ENCODE data around the gene DES. TPM values are rescaled to one million over a fixed set of nuclear protein-coding genes. Genes with fewer than 3 reads are reported as not detected.
"Not testable (repeated sequence)": the region's sequence is repeated elsewhere in the genome, so short reads cannot be mapped to it uniquely, and the experiment has no call there.

The DES gene
- polyA plus RNA-seq, 1 donor = 5,382 TPM

- DNase-seq = no peak
Observed at GRCh38 chr2:219400562-219400961, 17.6 kb upstream of the DES start.

- DNase-seq = no peak
Observed at GRCh38 chr2:219401606-219402005, 16.6 kb upstream of the DES start.

GRCh38 chr2:219402665-219403515 lies 15.3 kb upstream of the DES start:
- DNase-seq = peak; percentile 80

- DNase-seq = no peak
Observed at GRCh38 chr2:219403861-219404260, 14.3 kb upstream of the DES start.

- DNase-seq = no peak
Observed at GRCh38 chr2:219404291-219404910, 13.8 kb upstream of the DES start.

GRCh38 chr2:219404954-219405353 lies 13.2 kb upstream of the DES start:
- DNase-seq = no peak

GRCh38 chr2:219405451-219405850 lies 12.7 kb upstream of the DES start:
- no peak for DNase-seq

- DNase-seq = no peak
Observed at GRCh38 chr2:219405958-219406860, 12.0 kb upstream of the DES start.

- DNase-seq = no peak
Observed at GRCh38 chr2:219406861-219407230, 11.3 kb upstream of the DES start.

- DNase-seq = not testable (repeated sequence)
Observed at GRCh38 chr2:219407343-219407742, 10.8 kb upstream of the DES start.

GRCh38 chr2:219408204-219408603 lies 10.0 kb upstream of the DES start:
- DNase-seq = no peak

GRCh38 chr2:219408631-219409030 lies 9.5 kb upstream of the DES start:
- no peak for DNase-seq

GRCh38 chr2:219409619-219410018 lies 8.6 kb upstream of the DES start:
- no peak for DNase-seq

GRCh38 chr2:219410390-219410789 lies 7.8 kb upstream of the DES start:
- DNase-seq = no peak

GRCh38 chr2:219414857-219415256 lies 3.3 kb upstream of the DES start:
- DNase-seq = no peak

GRCh38 chr2:219415580-219416234 lies 2.5 kb upstream of the DES start:
- no peak for DNase-seq

GRCh38 chr2:219416235-219416602 lies 2.0 kb upstream of the DES start:
- no peak for DNase-seq

- no peak for DNase-seq
Observed at GRCh38 chr2:219416938-219417337, 1.2 kb upstream of the DES start.

GRCh38 chr2:219417374-219417773 lies 803 bp upstream of the DES start:
- DNase-seq = no peak

- DNase-seq = no peak
Observed at GRCh38 chr2:219419012-219419324, 791 bp downstream of the DES start.

- no peak for DNase-seq
Observed at GRCh38 chr2:219419331-219420197, 1.4 kb downstream of the DES start.

- no peak for DNase-seq
Observed at GRCh38 chr2:219420687-219421086, 2.5 kb downstream of the DES start.

Measured in hindlimb muscle (tissue), 1 donor.